Mesothelial cell of epicardium (in vitro differentiated cells): ENCODE results near the gene HBM. TPM values are rescaled to one million over a fixed set of nuclear protein-coding genes. Genes with fewer than 3 reads are reported as not detected.

ENCODE experiments used
- DNase-seq, 2 experiments: peaks; one replicate each; pipeline ENCODE4 v3.0.0; 2021; ENCODE audit warnings: low spot score in 2 of 2; ENCODE audit not compliant: unreplicated experiment in 2 of 2
- H3K27ac Mint-ChIP-seq: 2 replicates; pipeline ENCODE4 v1.8.0; 2021; ENCODE audit warnings: mixed read lengths
- H3K27me3 Mint-ChIP-seq: 2 replicates; pipeline ENCODE4 v1.8.0; 2021; ENCODE audit warnings: low read depth, mixed read lengths
- H3K36me3 Mint-ChIP-seq: 2 replicates; pipeline ENCODE4 v1.8.0; 2021; ENCODE audit warnings: mixed read lengths
- H3K4me1 Mint-ChIP-seq: 2 replicates; pipeline ENCODE4 v1.8.0; 2021; ENCODE audit warnings: mixed read lengths
- H3K4me3 Mint-ChIP-seq: 2 replicates; pipeline ENCODE4 v1.8.0; 2021; ENCODE audit warnings: mild to moderate bottlenecking, moderate library complexity, mixed read lengths
- H3K9me3 Mint-ChIP-seq: 2 replicates; pipeline ENCODE4 v1.8.0; 2021; ENCODE audit warnings: mixed read lengths
- CTCF ChIP-seq: fragments of 200-600 bp; sonication (generic); IDR thresholded peaks from one replicate; pipeline ENCODE4 v1.5.0; 2021; ENCODE audit warnings: antibody characterized with exemption; ENCODE audit not compliant: unreplicated experiment
- total RNA-seq: library from RNA; stranded (reverse); gene quantifications from 3 replicates; pipeline ENCODE4 v1.2.1, GENCODE V29; 2021

The HBM gene
- total RNA-seq, 1 donor from 2014 or later = not detected

DNA sequence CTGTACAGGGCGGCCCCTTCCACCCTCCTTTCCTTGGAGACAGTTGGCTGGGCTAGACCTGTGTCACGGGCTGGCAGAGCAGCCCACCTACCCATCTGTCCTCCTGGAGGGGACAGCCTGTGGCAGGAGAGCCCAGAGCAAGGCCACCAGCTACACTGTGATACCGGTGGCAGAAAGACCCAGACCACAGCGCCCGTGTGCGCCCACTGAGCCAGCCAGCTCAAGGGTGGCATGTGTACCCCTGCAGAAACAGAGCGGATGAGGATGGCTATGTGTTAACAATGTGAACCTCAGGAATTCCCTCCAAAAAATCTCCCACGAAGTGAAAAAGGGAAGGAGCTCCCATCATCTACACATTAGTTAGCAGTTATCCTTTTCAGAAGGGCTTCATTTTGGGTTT is 21.6 kb downstream of the HBM start:
- TF ChIP-seq CTCF = no peak
- Mint-ChIP-seq H3K36me3 (peaks cover 41% of the 10 kb centered on the region), H3K4me1 (no peaks in the 10 kb centered on the region), H3K27ac (no peak overlapping the region), H3K9me3 (no peaks in the 10 kb centered on the region), H3K27me3 (no peaks in the 10 kb centered on the region), H3K4me3 (no peak overlapping the region)
- no peak for DNase-seq

DNA sequence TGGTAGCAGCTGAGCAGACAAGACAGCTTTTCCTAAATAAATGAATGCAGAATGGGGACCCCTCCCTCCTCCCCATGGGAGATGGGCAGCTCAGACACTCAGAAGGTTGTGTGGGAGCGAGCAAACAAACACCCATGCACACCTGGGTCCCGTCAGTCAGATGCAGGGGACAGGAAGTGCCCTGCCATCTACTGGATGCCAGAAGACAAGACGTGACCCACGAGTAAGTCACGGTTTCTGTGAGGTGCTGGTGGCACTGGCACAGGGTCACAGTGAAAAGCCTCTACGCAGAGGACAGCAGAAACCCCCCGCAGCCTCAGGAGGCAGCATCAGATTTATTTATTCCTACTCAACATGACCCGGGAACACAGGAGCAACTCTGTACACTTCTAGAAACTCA is 22.9 kb downstream of the HBM start:
- H3K4me3 Mint-ChIP-seq = no peak overlapping the region
- H3K36me3 Mint-ChIP-seq = peaks cover 43% of the 10 kb centered on the region
- no peaks in the 10 kb centered on the region for H3K9me3 Mint-ChIP-seq
- no peak for DNase-seq
- H3K27ac Mint-ChIP-seq = no peak overlapping the region
- H3K27me3 Mint-ChIP-seq = no peaks in the 10 kb centered on the region
- no peak for TF ChIP-seq CTCF
- no peaks in the 10 kb centered on the region for H3K4me1 Mint-ChIP-seq

GRCh38 chr16:189604-190186 is 23.9 kb downstream of the HBM start:
- peaks cover 51% of the 10 kb centered on the region for H3K36me3 Mint-ChIP-seq
- DNase-seq = no peak
- no peak overlapping the region for H3K27ac Mint-ChIP-seq
- no peaks in the 10 kb centered on the region for H3K4me1 Mint-ChIP-seq
- no peak overlapping the region for H3K4me3 Mint-ChIP-seq
- H3K9me3 Mint-ChIP-seq = no peaks in the 10 kb centered on the region
- H3K27me3 Mint-ChIP-seq = no peaks in the 10 kb centered on the region
- no peak for TF ChIP-seq CTCF

DNA sequence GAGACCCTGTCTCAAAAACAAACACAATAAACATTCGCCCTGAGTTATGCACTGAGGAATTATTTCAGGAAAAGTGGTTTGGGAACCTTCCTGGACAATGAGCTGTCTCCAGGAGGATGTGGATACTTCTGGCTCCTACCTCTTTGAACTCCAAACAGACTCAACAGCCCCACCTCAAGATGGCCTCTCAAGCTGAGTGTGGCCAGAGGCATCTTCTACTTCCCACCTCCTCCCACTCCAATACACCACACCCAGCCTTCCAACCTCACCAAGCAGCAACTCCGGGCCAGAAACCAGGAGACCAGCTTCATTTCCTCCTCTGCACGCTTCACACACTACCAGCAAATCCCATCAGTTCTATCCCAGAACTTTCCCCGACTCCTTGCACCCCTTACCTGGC is 26.1 kb downstream of the HBM start:
- Mint-ChIP-seq H3K27ac (no peak overlapping the region), H3K4me3 (no peak overlapping the region), H3K9me3 (no peaks in the 10 kb centered on the region), H3K27me3 (no peaks in the 10 kb centered on the region), H3K4me1 (no peaks in the 10 kb centered on the region), H3K36me3 (peaks cover 49% of the 10 kb centered on the region)
- DNase-seq = no peak
- TF ChIP-seq CTCF = no peak

DNA sequence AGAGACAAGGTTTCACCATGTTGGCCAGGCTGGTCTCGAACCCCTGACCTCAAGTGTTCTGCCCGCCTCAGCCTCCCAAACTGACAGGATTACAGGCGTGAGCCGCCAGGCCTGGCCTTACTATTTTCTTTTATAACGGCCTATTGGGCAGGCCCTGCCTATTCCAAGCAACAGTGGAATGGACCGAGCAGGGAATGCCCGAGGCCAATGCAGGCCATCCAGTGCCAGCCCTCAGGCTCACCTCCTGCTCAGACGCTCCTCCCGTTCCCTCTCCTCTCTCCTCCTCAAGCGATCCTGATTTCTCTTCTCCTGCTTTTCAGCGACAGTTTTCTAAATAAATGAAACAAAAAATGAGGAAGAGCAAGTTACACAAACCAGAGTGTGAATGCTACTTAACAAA is 26.9 kb downstream of the HBM start:
- Mint-ChIP-seq H3K36me3 (peaks cover 48% of the 10 kb centered on the region), H3K9me3 (no peaks in the 10 kb centered on the region), H3K4me1 (no peaks in the 10 kb centered on the region), H3K27ac (no peak overlapping the region), H3K27me3 (no peaks in the 10 kb centered on the region), H3K4me3 (no peak overlapping the region)
- DNase-seq = no peak
- TF ChIP-seq CTCF = no peak

DNA sequence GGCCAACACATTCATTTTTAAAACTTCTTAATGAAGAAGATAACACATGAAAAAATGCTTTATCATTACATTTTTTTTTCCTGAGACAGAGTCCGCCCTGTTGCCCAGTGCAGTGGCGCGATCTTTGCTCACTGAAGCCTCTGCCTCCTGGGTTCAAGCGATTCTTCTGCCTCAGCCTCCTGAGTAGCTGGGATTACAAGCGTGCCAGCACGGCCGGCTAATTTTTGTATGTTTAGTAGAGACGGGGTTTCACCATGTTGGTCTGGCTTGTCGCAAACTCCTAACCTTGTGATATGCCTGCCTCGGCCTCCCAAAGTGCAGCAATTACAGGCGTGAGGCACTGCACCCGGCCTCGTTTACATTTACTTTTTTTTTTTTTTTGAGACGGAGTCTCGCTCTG is 27.7 kb downstream of the HBM start:
- H3K9me3 Mint-ChIP-seq = no peaks in the 10 kb centered on the region
- TF ChIP-seq CTCF = no peak
- no peak overlapping the region for H3K4me3 Mint-ChIP-seq
- H3K4me1 Mint-ChIP-seq = no peaks in the 10 kb centered on the region
- no peaks in the 10 kb centered on the region for H3K27me3 Mint-ChIP-seq
- H3K36me3 Mint-ChIP-seq = peaks cover 53% of the 10 kb centered on the region
- no peak overlapping the region for H3K27ac Mint-ChIP-seq
- DNase-seq = no peak
